H1 (cell line): Measurements from ENCODE around the gene POLR3E. TPM values are rescaled to one million over a fixed set of nuclear protein-coding genes. Genes with fewer than 3 reads are reported as not detected.

Experiments
- BACH1 ChIP-seq: IDR thresholded peaks from 2 replicates; pipeline ENCODE4 v1.6.1; 2012; ENCODE audit warnings: low read length, improper control_type of control experiment
- CEBPB ChIP-seq: IDR thresholded peaks from 2 replicates; pipeline ENCODE4 v1.6.1; 2012; ENCODE audit warnings: low read depth, low read length
- CHD1 ChIP-seq: IDR thresholded peaks from 2 replicates; pipeline ENCODE4 v1.6.1; 2012; ENCODE audit warnings: low read depth, low read length, improper control_type of control experiment
- CTCF ChIP-seq, 3 experiments: IDR thresholded peaks; 1 replicate in 2 of 3; 2 replicates in 1 of 3; pipeline versions ENCODE4 v1.5.1 to v1.6.1; 2011; ENCODE audit warnings: low read length in 3 of 3, mild to moderate bottlenecking in 3 of 3, inconsistent platforms in 2 of 3, low read depth in 1 of 3, moderate library complexity in 1 of 3; ENCODE audit not compliant: insufficient read depth in 1 of 3; ENCODE audit errors: control extremely low read depth in 1 of 3
- EP300 ChIP-seq, 2 experiments: IDR thresholded peaks; 1 replicate in 1 of 2; 2 replicates in 1 of 2; pipeline ENCODE4 v1.6.1; 2011 to 2012; ENCODE audit warnings: low read depth in 2 of 2, low read length in 2 of 2, mild to moderate bottlenecking in 2 of 2, borderline replicate concordance in 1 of 2, inconsistent platforms in 1 of 2, moderate library complexity in 1 of 2
- SP2 ChIP-seq: IDR thresholded peaks from 2 replicates; pipeline ENCODE4 v1.6.1; 2012; ENCODE audit warnings: mild to moderate bottlenecking, low read length, inconsistent platforms
- polyA plus RNA-seq, 7 experiments: library from polyadenylated mRNA; depleted of rRNA in 3 of 7; stranded (reverse) in 5 of 7; unstranded in 2 of 7; fragments of >200 nt in 5 of 7; fragments of 200-250 nt in 2 of 7; gene quantifications; 1 replicate in 5 of 7; 2 replicates in 1 of 7; 4 replicates in 1 of 7; pipeline versions ENCODE4 v1.2.1 to v1.2.3, GENCODE V29; 2011 to 2013; ENCODE audit warnings: missing spikeins in 2 of 7, mixed read lengths in 2 of 7
- total RNA-seq: library from RNA; stranded (reverse); fragmentation: NEBNext Ultra II Directional; extraction: Animal tissue kit (Norgen Biotek cat#: 25700); gene quantifications from 2 replicates; pipeline ENCODE4 v1.2.1, GENCODE V29; 2021

The POLR3E gene
- total and polyA plus RNA-seq, 2 of the 8 experiments (the other 6 are each of a cell fraction or from before 2014, with no cell fraction given): 96.5 to 125 TPM

GRCh38 chr16:22312897-22313781 is 15.9 kb downstream of the POLR3E start (continued):
- TF ChIP-seq EP300 (IDR thresholded peaks at IDR 0.05; ENCODE audit: borderline replicate concordance in 1 of 2, low read depth in 2 of 2, low read length in 2 of 2): no peak
- TF ChIP-seq CHD1: no peak
- TF ChIP-seq CEBPB: no peak
- no peak for TF ChIP-seq CTCF (IDR thresholded peaks at IDR 0.05; ENCODE audit: control extremely low read depth in 1 of 3, insufficient read depth in 1 of 3, low read depth in 1 of 3, low read length in 3 of 3)
- TF ChIP-seq SP2: no peak
- TF ChIP-seq BACH1: no peak
